ENCODE data around the gene SEPTIN11.

The SEPTIN11 gene

GRCh38 chr4:76949276-76950051, at the start of gene SEPTIN11:
Gene SEPTIN11, plus strand, starts transcription at chr4:76949752. Its CDS starts 152 bp downstream, at chr4:76949904.
- peak; percentile 72 to 73 for ATAC-seq

- ATAC-seq = no peak
Measured at GRCh38 chr4:76902233-76902890, 47.2 kb upstream of the SEPTIN11 start.

DNA sequence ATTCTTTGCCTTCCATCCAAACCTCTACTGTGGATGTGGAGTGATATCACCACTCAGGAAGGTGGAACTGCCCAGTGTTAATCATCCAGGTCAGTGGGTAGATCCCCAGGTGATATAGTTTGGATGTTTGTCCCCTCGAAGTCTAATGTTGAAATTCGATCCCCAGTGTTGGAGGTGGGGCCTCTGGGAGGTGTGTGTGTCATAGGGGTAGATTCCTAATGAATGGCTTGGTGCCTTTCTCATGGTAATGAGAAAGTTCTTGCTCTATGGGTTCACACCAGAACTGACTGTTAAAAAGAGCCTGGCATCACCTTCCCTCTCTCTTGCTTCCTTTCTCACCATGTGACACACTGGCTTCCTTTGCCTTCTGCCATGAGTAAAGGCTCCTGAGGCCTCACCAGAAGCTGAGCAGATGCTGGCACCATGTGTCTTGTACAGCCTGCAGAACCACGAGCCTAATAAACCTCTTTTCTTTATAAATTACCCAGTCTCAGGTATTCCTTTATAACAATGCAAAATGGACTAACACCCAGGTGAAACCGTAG, 44.8 kb upstream of the SEPTIN11 start:
- no peak for ATAC-seq

DNA sequence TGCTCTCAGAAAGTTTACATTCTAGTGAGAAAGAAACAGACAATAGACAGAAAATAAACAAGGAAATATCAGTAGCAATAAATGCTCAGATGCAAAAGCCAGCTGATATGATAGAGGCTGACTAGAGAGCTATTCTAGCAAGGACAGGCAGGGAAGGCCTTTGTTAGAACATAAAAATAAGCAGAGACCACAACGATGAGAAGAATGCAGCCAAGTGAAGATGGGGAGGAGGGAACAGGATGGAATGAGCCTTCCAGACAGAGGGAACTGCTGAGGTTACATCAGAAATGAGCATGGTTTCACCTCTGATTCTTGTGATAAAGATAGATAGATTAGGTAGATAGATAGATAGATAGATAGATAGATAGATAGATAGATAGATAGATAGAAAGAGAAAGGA, 44.0 kb upstream of the SEPTIN11 start:
- ATAC-seq = no peak

GRCh38 chr4:76909711-76910110, 39.8 kb upstream of the SEPTIN11 start:
- ATAC-seq = no peak

- ATAC-seq = no peak
Measured at GRCh38 chr4:76920715-76921114, 28.8 kb upstream of the SEPTIN11 start.

DNA sequence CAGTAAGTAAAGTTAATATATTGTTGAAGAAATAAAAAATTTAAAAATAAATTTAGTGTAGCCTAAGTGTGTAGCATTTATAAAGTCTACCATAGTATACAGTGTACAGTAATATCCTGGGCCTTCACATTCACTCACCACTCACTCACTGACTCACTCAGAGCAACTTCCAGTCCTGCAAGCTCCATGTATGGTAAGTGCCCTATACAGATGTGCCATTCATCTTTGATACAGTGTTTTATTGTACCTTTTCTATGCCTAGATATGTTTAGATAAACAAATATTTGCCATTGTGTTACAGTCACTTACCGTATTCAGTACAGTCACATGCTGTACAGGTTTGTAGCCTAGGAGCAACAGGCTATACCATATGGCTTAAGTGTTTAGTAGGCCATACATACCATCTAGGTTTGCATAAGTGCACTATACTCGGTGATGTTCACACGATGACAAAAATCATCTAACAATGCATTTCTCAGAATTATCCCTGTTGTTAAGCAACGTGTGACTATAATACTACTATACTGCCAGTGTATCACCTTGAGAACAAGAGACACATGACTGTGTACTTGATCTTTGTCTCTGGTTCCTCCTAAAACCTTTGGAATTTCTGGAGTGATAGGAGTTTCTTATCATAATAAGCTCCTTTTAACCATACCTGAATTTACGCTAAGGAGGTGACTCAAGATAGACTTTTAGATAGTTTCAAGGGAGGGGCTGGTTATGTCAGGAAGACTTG, 25.8 kb upstream of the SEPTIN11 start:
- ATAC-seq = no peak

DNA sequence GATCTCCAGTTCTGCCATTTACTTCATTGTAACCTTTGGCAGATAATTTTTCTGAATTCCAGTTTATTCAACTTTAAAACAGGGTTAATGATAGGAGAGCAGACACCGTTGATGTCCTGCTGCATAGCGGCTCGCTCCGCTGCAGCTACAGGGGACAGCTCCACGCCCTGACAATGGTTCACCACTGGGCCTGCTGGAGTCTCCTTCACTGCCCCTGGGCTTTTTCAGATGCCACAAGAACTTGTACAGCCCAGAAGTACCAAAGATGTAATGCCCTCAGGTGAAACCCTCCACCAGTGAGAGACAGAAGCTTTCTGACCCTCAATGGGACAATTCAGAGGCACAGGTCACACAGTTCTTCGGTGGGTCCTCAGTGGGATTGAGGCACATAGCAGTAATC, 22.7 kb upstream of the SEPTIN11 start:
- no peak for ATAC-seq

DNA sequence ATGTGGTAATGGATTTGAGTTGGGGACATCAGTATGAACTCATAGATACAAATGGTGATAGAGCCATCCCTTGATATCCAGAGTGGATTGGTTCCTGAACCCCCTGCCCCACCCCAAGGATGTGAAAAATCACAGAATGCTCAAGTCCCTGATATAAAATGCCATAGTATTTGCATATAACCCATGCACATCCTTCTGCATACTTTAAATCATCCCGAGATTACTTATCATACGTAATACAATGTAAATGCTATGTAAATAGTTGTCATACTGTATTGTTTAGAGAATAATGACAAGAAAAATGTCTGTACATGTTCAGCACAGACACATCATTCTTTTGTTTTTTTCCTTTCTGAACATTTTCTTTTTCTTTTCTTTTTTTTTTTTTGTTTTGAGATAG, 18.9 kb upstream of the SEPTIN11 start:
- ATAC-seq = no peak

- no peak for ATAC-seq
Measured at GRCh38 chr4:76931087-76931486, 18.5 kb upstream of the SEPTIN11 start.

GRCh38 chr4:76931576-76932276, 17.8 kb upstream of the SEPTIN11 start:
- no peak for ATAC-seq

GRCh38 chr4:76939184-76939583, 10.4 kb upstream of the SEPTIN11 start:
- no peak for ATAC-seq

GRCh38 chr4:76943129-76943620, 6.4 kb upstream of the SEPTIN11 start:
- no peak for ATAC-seq

DNA sequence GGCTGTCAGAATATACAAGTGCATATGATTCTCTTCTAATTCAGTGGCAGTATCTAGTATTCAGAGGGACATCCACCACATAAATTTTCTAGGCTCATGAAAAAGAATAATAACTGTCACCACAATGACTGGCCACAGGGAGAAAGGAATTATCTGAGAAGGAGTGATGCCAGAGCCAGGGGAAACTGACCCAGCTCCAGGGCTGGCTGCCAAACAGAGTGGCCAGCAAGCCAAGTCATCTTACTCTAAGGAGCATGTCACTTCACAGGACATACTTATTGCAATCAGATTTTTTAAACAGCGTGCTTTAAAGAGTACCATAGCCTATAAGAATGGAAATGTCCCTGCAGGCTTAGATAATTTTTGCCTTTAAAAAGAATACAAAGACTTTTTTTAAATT, 5.8 kb upstream of the SEPTIN11 start:
- no peak for ATAC-seq

- ATAC-seq = no peak
Measured at GRCh38 chr4:76947369-76947768, 2.2 kb upstream of the SEPTIN11 start.

DNA sequence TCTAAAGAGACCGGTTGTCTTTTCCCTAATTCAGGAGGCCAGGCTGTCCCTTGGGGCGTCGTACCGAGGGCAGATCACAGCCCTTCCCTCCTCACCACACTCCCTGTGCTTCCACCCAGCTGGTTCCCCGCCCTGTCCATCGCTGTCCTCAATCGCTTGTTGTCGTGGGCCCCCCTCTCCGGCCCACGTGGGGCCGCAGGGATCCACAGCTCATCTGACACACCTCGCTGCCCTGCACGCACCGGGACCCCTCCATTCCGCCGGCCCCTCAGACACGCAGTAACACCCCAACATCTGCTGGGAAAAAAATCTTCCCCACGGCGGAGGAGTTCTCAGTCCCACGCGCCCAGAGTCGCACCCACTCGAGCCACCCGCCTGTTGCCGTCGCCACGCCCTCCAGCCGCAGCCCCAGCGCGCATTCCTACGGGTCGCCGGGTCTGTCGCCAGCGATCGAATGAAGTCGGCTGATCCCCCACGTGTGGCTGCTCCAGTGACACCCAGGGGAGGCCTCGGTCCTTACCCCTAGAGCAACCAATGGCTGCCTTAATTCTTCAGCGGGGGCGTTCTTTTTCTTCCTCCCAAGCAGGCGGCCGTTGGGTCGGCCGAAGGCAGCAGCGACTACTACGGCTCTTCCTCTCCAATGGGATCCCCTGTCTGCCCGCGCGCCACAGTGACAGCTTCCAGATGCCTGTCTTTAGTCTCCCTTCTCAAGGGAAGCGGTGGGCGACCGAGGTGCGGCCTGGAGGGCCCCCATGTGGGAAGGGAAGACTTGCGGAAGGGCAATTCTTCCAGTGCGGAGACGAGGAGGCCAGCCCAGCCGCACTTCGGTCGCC, 893 bp upstream of the SEPTIN11 start:
- peak; percentile 53 to 56 for ATAC-seq

- ATAC-seq = peak; percentile 22 to 44
Measured at GRCh38 chr4:76950052-76950955, 752 bp downstream of the SEPTIN11 start.

GRCh38 chr4:76950956-76951671, 1.6 kb downstream of the SEPTIN11 start:
- ATAC-seq = no peak

GRCh38 chr4:76951672-76952010, 2.1 kb downstream of the SEPTIN11 start:
- ATAC-seq = no peak

GRCh38 chr4:76952071-76952470, 2.5 kb downstream of the SEPTIN11 start:
- ATAC-seq = no peak

Measured in activated CD4-positive, CD25-positive, alpha-beta regulatory T cell treated with anti-CD3 and anti-CD28 coated beads, Interleukin-2, amount 50 U/mL, for 24 hours (primary cell).